Neutrophil (primary cell): ENCODE data around the gene NRARP.
"Not testable (repeated sequence)": the region's sequence is repeated elsewhere in the genome, so short reads cannot be mapped to it uniquely, and the experiment has no call there.

Experiments used
- H3K27ac ChIP-seq: fragments of 200-600 bp; sonication (generic); 2 replicates; pipeline ENCODE4 v1.5.1; 2016; ENCODE audit warnings: mild to moderate bottlenecking, moderate library complexity
- H3K27me3 ChIP-seq: fragments of 200-600 bp; sonication (generic); 2 replicates; pipeline ENCODE4 v1.6.0; 2016; ENCODE audit warnings: mild to moderate bottlenecking
- H3K36me3 ChIP-seq: fragments of 200-600 bp; sonication (generic); 2 replicates; pipeline ENCODE4 v1.5.1; 2017
- H3K4me1 ChIP-seq, 2 experiments: fragments of 200-600 bp in 1 of 2; sonication (generic) in 1 of 2; 1 replicate in 1 of 2; 2 replicates in 1 of 2; pipeline versions ENCODE4 v1.5.1 to v1.6.1; 2013 to 2016; ENCODE audit warnings: low read depth in 1 of 2, low read length in 1 of 2, mild to moderate bottlenecking in 1 of 2, moderate library complexity in 1 of 2; ENCODE audit not compliant: control insufficient read depth in 1 of 2, insufficient read depth in 1 of 2
- H3K4me3 ChIP-seq, 2 experiments: fragments of 200-600 bp in 1 of 2; sonication (generic) in 1 of 2; 1 replicate in 1 of 2; 2 replicates in 1 of 2; pipeline ENCODE4 v1.5.1; 2013 to 2016; ENCODE audit warnings: low read depth in 1 of 2, low read length in 1 of 2, mild to moderate bottlenecking in 1 of 2, moderate library complexity in 1 of 2
- H3K9me3 ChIP-seq: fragments of 200-600 bp; sonication (generic); 2 replicates; pipeline ENCODE4 v1.5.1; 2016
- CTCF ChIP-seq: fragments of 200-600 bp; sonication (generic); IDR thresholded peaks from 2 replicates; pipeline ENCODE4 v1.5.1; 2016; ENCODE audit warnings: antibody characterized with exemption

The NRARP gene

GRCh38 chr9:137342482-137342881 lies 40.4 kb upstream of the NRARP start:
- Histone ChIP-seq H3K4me3 (no peak overlapping the region), H3K27me3 (no peaks in the 10 kb centered on the region), H3K27ac (no peak overlapping the region), H3K36me3 (no peaks in the 10 kb centered on the region), H3K9me3 (no peaks in the 10 kb centered on the region), H3K4me1 (no peaks in the 10 kb centered on the region)
- TF ChIP-seq CTCF = no peak

GRCh38 chr9:137341227-137341626 lies 39.2 kb upstream of the NRARP start:
- Histone ChIP-seq H3K4me3 (no peak overlapping the region), H3K9me3 (no peaks in the 10 kb centered on the region), H3K36me3 (no peaks in the 10 kb centered on the region), H3K27ac (no peak overlapping the region), H3K4me1 (no peaks in the 10 kb centered on the region), H3K27me3 (no peaks in the 10 kb centered on the region)
- no peak for TF ChIP-seq CTCF

DNA sequence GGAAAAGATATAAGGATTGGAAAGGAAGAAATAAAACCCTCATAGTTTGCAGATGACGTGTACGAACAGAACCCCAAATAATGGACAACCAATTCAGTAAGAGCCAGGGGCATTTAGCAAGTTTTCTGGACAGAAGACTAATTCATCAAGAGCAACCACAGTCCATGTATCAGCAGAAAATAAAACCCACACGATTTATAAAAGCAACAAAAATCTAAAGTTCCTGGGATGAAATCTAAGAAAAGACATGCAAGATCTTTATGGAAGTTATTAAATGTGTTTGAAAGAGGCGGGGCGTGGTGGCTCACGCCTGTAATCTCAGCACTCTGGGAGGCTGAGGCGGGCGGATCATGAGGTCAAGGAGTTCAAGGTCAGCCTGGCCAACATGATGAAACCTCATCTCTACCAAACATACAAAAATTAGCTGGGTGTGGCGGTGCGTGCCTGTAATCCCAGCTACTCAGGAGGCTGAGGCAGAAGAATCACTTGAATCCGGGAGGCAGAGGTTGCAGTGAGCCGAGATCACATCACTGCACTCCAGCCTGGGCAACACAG lies 37.9 kb upstream of the NRARP start:
- not testable (repeated sequence) for H3K27ac ChIP-seq

GRCh38 chr9:137339045-137339907 lies 37.2 kb upstream of the NRARP start:
- TF ChIP-seq CTCF = no peak
- Histone ChIP-seq H3K36me3 (no peaks in the 10 kb centered on the region), H3K9me3 (no peaks in the 10 kb centered on the region), H3K4me1 (no peaks in the 10 kb centered on the region), H3K27me3 (no peaks in the 10 kb centered on the region), H3K4me3 (no peak overlapping the region), H3K27ac (no peak overlapping the region)

More for the DNA sequence above, 37.9 kb upstream of the NRARP start:
- H3K27me3 ChIP-seq, H3K9me3 ChIP-seq, H3K36me3 ChIP-seq, H3K4me1 ChIP-seq, H3K4me3 ChIP-seq: not testable (repeated sequence)

- no peaks in the 10 kb centered on the region for H3K4me1 ChIP-seq
- no peaks in the 10 kb centered on the region for H3K27me3 ChIP-seq
- H3K4me3 ChIP-seq = no peak overlapping the region
- no peak overlapping the region for H3K27ac ChIP-seq
- H3K9me3 ChIP-seq = no peaks in the 10 kb centered on the region
- no peaks in the 10 kb centered on the region for H3K36me3 ChIP-seq
- no peak for TF ChIP-seq CTCF
These were observed 34.7 kb upstream of the NRARP start for GRCh38 chr9:137336735-137337134.

DNA sequence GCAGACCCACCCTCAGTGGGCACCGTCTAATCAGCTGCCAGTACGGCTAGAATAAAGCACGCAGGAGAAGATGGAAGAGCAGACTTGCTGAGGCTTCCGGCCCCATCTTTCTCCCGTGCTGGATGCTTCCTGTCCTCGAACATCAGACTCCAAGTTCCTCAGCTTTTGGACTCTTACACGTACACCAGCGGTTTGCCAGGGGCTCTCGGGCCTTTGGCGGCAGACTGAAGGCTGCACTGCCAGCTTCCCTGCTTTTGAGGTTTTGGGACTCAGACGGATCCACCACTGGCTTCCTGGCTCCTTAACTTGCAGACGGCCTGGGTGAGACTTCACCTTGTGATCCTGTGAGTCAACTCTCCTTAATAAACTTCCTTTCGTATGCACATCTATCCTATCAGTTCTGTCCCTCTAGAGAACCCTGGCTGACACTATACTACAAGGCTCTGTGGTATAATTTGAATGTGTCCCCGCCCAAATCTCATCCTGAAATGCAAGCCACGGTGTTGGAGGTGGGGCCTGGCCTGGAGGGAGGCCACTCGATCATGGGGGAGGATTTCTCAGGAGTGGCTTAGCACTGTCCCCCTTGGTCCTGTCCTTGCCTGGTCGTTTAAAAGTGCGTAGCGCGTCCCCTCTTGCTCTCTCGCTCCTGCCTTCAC lies 31.1 kb upstream of the NRARP start:
- H3K36me3 ChIP-seq = no peaks in the 10 kb centered on the region
- no peaks in the 10 kb centered on the region for H3K27me3 ChIP-seq
- H3K4me1 ChIP-seq = no peaks in the 10 kb centered on the region
- no peak overlapping the region for H3K4me3 ChIP-seq
- TF ChIP-seq CTCF = no peak
- no peak overlapping the region for H3K27ac ChIP-seq
- H3K9me3 ChIP-seq = no peaks in the 10 kb centered on the region
